HG03103 (cell line): ENCODE measurements around the gene SEMA3C.

ENCODE experiments used
- ATAC-seq: cut with Tn5 transposase; IDR thresholded peaks from one replicate; pipeline ENCODE4 v1.9.1; 2021; ENCODE audit warnings: low read depth; ENCODE audit not compliant: unreplicated experiment

SEMA3C gene

GRCh38 chr7:80752954-80753690 is 165.7 kb downstream of the SEMA3C start:
- no peak for ATAC-seq

GRCh38 chr7:80749270-80749669 is 169.6 kb downstream of the SEMA3C start:
- no peak for ATAC-seq

- ATAC-seq, result no peak
Observed at GRCh38 chr7:80748363-80749042, 170.3 kb downstream of the SEMA3C start.

GRCh38 chr7:80740778-80741545 is 177.9 kb downstream of the SEMA3C start:
- no peak for ATAC-seq

- no peak for ATAC-seq
Observed at GRCh38 chr7:80736371-80737125, 182.3 kb downstream of the SEMA3C start.

- ATAC-seq, result no peak
Observed at GRCh38 chr7:80735330-80735729, 183.5 kb downstream of the SEMA3C start.

GRCh38 chr7:80734011-80734410 is 184.8 kb downstream of the SEMA3C start:
- ATAC-seq, result no peak

GRCh38 chr7:80733333-80733915 is 185.4 kb downstream of the SEMA3C start:
- ATAC-seq, result no peak

- ATAC-seq, result no peak
Observed at GRCh38 chr7:80732630-80733029, 186.2 kb downstream of the SEMA3C start.

- no peak for ATAC-seq
Observed at GRCh38 chr7:80731281-80731680, 187.6 kb downstream of the SEMA3C start.

- no peak for ATAC-seq
Observed at GRCh38 chr7:80729591-80730320, 189.1 kb downstream of the SEMA3C start.

- ATAC-seq, result no peak
Observed at GRCh38 chr7:80726666-80727065, 192.2 kb downstream of the SEMA3C start.

GRCh38 chr7:80725181-80725611 is 193.7 kb downstream of the SEMA3C start:
- ATAC-seq, result no peak

GRCh38 chr7:80724249-80724871 is 194.5 kb downstream of the SEMA3C start:
- no peak for ATAC-seq

GRCh38 chr7:80722616-80723195 is 196.1 kb downstream of the SEMA3C start:
- no peak for ATAC-seq

- ATAC-seq, result no peak
Observed at GRCh38 chr7:80721883-80722615, 196.8 kb downstream of the SEMA3C start.

- ATAC-seq, result no peak
Observed at GRCh38 chr7:80720146-80720545, 198.7 kb downstream of the SEMA3C start.

GRCh38 chr7:80719261-80719660 is 199.6 kb downstream of the SEMA3C start:
- no peak for ATAC-seq
